HG03520 (cell line): ENCODE measurements around the gene RBM10.

Experiments used
- ATAC-seq: cut with Tn5 transposase; IDR thresholded peaks from one replicate; pipeline ENCODE4 v1.9.1; 2021; ENCODE audit warnings: mild to moderate bottlenecking, moderate library complexity; ENCODE audit not compliant: unreplicated experiment

RBM10 gene

DNA sequence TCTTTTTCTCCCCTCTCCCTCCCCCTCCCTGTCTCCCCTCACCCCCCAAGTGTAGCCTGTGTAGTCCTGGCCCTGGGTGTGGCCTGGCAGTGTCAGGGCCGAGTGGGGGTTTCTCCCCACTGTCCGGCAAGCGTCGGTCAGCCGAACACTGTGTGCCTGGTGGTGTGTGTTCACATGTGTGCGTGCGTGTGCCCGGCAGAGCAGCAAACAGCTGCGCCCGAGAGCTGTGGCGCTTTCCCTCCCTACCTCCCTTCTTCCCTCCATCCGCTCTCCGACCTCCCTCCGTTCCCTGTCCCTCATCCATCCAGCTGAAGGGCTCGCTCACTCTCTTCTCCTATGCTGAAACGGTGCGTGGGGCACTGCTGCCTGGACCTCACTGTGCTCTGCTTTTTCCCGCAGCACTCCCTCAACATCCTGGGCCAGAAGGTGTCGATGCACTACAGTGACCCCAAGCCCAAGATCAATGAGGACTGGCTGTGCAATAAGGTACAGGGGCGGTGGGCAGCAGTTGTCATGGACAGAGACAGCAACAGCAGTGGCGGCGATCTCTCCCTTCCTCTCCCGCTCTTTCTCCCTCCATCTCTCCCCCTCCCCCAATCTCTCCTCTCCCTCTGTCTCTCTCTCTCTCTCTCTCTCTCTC, 31.2 kb downstream of the RBM10 start:
- no peak for ATAC-seq

DNA sequence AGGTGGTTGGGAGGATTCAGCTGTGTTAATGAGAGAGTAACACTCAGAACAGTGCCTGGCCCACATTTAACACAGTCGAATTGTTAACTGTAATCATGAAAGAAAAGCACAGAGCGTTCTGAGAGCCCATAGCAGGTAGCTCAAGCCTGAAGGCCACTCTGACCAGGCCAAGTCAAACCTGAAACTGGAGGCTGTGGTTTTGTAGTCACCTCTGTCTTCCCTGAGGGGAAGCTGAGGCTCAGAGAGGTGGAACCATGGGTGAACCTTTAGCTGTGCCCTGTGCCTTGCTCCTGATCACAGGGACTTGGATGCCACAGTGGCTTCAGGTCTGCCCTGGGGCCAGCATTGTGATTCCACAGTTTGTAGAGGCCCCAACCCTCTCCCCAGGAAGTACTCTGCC, 32.1 kb downstream of the RBM10 start:
- no peak for ATAC-seq

DNA sequence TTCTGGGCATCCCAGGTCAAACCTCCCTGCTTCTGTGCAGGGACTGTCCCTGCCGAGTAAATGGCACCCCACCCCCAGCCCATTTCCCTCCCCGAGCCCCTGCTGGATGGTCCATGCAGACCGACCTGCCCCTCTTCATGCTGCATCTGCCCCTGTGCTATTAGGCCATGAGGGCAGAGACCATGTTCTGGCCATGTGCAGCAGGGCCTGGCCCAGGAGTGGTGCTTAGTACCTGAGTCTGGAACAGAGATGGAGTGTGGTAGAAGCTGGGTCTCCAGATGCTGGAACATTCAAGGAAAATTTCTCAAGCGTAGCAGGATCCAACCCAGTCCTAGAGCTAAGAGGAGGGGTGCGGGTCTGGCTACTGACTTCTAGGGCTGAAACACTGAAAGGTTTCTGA, 33.3 kb downstream of the RBM10 start:
- no peak for ATAC-seq

DNA sequence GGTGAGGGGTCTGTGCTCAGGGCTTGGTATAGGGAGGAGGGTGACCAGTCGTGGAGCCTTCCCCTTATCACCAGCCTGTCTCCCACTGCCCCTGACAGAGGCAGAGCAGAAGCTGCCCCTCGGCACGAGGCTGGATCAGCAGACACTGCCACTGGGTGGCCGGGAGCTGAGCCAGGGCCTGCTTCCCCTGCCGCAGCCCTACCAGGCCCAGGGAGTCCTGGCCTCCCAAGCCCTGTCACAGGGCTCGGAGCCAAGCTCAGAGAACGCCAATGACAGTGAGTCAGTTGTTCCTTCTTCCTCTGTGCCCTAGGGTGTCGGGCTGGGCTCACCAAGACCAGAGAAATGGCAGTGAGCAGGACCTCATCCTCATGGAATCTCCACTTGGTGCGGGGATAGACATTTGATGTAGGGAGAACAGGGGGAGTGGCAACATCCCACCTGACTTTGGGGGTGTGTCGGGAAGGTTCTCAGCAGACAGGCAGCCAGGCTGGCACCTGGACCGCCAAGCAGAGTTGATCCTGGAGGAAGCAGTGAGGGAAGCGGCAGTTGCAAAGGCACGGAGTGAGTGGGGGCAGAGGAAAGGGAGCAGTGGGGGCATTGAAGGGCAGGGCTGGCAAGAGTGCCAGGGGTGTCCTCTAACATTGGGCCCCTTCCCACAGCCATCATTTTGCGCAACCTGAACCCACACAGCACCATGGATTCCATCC, 34.4 kb downstream of the RBM10 start:
- ATAC-seq: no peak

DNA sequence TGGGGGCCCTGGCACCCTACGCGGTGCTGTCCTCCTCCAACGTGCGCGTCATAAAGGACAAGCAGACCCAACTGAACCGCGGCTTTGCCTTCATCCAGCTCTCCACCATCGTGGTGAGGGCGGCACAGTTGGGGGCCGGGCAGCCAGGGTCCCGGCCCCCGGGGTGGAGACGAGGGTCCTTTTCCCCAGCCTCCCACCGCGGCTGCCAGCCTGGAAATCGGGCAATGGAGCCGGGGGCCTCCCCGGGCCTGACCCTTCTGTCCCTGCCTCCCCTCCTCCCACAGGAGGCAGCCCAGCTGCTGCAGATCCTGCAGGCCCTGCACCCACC, 34.9 kb downstream of the RBM10 start:
- no peak for ATAC-seq

DNA sequence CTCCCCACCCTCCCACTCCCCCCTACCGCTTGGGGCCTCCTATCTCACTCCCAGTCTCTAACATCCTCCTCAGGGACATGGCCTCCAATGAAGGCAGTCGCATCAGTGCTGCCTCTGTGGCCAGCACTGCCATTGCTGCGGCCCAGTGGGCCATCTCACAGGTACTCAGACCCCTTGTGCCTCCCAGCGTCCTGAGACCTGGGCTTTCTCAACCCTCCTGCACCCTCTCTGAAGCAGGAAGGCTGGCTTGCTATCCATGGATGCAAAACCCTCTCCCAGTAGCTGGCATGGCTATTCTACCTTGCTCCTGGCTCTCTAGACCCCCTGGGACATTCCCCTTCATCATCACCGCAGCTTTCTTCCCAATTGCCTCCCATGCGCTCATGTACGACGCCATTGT, 35.3 kb downstream of the RBM10 start:
- no peak for ATAC-seq

DNA sequence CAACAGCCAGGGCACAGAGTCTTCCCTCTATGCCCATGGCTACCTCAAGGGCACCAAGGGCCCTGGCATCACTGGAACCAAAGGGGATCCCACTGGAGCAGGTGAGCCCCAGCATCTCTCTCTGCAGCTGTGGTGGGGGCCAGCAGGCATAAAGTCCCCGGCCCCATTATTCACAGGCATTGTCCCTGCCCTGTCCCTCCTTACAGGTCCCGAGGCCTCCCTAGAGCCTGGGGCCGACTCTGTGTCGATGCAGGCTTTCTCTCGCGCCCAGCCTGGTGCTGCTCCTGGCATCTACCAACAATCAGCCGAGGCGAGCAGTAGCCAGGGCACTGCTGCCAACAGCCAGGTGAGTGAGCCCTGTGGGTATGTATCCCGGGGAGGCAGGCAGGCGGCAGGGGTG, 36.3 kb downstream of the RBM10 start:
- no peak for ATAC-seq

DNA sequence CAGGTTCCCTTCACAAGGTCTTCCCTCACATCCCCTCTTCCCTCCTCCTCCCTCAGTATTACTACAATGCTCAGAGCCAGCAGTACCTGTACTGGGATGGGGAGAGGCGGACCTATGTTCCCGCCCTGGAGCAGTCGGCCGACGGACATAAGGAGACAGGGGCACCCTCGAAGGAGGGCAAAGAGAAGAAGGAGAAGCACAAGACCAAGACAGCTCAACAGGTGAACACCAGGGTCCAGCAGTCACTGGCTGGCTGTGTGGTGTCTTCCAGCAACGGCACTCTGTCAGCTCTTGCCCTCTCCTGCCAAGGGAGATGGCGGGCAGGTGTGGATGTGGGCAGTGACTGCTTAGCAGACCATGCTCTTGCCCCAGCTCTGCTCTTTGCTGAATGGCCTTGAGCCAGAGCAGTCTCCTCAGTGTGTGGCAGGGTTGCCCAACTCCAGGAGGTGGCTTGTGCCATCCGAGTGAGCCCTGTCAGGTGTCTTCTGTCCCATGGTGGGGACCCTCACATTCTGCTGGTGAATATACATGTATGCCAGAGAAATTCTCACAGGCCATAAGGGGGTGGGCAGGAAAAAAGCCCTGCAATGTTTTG, 37.2 kb downstream of the RBM10 start:
- ATAC-seq: no peak

DNA sequence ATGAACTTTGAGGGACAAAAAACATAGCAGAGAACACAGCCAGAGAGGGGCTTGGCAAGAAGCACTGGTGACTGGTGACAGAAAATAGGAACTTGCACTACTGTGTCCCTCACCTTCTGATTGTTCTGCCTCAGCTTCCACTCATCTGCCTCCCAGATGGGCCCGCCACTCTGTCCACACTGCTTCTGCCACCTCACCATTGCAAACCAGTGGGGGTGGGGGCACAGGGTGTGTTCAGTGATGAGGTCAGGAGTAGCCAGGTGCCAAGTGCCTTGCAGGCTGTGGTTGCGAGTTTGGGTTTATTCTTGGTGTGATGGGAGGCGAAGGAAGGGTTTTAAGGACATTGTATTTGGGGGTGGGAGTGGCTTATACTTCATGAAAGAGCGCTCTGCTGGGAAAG, 39.5 kb downstream of the RBM10 start:
- ATAC-seq: no peak

DNA sequence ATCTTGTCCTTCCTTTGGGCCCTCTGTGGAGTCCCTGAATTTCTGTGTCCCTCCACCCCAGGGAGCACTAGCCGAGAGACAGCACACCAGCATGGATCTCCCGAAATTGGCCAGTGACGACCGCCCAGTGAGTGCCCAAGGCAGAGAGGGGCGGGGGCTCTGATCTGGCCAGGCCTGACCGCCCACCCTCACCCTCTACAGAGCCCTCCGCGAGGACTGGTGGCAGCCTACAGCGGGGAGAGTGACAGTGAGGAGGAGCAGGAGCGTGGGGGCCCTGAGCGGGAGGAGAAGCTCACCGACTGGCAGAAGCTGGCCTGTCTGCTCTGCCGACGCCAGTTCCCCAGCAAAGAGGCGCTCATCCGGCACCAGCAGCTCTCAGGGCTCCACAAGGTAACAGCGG, 40.2 kb downstream of the RBM10 start:
- ATAC-seq: no peak

DNA sequence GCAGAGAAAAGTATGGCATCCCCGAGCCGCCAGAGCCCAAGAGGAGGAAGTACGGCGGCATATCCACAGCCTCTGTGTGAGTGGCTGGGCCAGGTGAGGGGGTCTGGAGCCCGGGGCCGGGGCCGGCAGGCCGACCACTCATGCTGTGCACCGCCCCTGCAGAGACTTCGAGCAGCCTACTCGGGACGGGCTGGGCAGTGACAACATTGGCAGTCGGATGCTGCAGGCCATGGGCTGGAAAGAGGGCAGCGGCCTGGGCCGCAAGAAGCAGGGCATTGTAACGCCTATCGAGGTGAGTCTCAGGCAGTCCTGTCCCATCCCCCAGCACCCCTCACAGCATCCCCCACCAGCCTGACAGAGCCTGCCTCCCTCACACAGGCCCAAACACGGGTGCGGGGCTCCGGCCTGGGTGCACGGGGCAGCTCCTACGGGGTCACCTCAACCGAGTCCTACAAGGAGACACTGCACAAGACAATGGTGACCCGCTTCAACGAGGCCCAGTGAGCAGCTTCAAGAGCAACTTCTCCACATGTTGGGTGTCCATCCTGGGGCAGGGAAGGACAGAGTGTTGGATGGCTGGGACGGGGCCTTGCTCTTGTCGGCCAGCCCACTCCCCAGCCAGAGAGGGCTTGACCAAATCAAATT, 41.2 kb downstream of the RBM10 start:
- ATAC-seq: no peak

DNA sequence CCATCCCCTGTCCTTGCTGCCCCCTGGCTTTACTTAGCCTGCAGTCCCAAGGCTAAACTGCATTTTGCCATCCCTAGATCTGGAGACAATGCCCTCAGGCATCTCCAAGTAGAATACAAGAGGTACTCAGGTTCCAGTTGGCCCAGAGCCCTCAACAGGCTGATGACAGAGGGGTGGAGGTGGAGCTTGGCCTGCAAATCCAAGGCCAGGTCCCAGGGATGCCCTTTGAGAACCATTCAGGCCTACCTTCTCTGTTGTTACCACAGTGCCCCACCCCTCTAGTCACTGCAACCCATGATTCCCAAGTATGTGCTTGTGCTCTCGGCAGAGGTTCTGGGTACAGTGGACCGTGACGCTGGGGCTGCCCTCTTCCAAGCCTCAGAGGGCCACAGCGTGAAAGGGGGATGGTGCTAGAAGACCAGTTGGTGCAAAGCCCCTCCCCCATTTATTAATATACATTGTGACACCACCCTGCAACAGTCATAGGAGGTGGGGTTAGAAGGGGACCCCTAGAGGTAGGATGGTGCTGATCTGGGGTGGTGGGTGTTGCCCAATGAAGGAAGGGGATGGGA, 42.2 kb downstream of the RBM10 start:
- no peak for ATAC-seq

DNA sequence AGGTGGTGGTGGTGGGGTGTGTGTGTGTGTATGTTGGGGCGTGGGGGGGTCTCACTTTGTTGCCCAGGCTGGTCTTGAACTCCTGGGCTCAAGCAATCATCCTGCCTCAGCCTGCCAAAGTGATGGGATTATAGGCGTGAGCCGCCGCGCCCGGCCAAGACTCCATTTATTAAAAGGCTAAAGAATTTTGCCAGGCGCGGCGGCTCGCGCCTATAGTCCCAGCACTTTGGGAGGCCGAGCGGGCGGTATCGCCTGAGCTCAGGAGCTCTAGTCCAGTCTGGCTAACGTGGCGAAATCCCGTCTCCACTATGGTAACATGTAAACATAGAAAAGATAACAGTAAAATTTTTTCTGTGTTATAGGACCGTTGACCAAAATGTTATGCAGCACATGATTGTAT, 44.9 kb downstream of the RBM10 start:
- no peak for ATAC-seq

DNA sequence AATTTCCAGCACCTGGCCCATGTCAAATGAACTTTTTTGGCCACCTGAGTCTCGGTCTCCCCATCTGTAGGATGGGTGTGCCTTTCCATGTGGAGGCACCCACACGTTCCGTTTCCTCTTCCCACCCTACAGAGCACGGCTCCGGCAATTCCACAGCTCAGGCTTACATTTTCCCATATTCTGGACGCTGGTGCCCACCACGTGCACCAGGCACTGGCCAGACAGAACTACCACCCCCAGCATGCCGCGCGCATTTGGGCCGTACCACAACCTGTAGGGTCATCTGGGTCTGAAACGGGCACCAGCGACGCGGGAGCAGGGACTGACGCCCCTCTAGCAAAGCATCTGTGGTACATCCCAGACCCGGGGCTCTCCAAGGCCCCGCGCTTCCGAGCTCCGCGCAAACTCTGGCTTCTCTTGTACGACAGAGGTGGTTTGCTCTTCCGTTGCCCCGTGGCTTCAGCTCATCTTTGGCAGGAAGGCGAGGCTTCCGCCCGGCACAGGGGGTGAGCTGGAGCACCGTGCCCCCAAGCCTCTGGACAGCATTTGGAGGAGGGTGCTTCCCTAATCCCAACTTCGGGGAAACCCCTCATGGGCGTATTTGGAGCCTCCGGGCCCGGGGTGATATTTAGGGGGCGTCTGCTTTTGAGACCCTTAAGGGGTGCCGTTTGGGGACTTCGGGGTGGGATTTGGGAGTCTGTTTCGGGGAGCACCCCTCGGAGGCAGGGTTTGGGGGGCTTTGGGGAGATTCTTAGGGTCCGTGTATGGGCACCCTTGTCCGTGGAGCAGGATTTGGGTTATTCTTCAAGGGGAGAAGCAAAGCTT, 45.6 kb downstream of the RBM10 start:
- ATAC-seq: peak; percentile 31

DNA sequence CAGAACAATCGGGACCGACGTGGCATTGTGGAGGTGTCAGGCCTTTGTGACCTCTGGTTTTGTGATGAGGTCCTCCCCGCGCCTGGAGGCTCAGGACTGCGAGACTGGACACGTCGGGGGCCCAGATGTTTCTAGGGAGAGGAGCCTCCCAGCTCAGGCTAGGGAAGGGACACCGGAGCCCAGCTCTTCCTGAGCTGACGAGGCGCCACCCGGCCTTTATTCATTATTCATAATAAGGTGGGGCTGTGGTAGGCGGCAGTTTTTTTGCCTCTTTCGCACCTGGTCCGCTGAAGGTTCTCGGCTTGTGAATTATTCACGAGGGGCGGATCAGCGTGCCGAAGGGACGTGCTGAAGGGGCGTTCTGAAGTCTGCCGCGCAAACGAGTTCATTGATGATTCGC, 46.3 kb downstream of the RBM10 start:
- no peak for ATAC-seq

DNA sequence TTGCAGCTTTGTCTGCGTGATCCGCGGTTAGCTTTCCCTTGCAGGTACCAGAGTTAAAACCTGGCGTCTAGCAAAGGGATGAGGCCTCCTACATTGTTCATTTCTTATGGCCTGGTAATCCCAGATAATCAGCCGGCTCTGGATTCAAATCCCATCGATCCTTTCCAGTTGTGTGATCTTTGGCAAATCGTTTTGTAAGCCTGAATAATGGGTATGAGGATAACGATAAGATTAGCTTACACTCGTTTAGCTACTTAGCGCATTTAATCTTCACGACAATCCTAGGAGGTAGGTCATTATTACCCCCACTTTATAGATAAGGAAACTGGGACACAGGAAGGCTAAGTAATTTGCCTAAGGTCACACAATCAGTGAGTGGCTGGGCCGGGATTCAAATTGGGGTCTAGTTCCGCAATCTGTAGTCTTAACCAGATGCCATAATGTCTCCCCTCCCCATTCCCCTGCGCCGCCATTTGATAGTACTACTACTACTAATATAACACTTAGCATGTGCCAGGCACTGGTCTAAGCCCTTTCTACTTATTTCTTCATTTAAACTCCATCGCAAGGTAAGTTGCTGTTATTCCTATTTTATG, 46.9 kb downstream of the RBM10 start:
- ATAC-seq: no peak

DNA sequence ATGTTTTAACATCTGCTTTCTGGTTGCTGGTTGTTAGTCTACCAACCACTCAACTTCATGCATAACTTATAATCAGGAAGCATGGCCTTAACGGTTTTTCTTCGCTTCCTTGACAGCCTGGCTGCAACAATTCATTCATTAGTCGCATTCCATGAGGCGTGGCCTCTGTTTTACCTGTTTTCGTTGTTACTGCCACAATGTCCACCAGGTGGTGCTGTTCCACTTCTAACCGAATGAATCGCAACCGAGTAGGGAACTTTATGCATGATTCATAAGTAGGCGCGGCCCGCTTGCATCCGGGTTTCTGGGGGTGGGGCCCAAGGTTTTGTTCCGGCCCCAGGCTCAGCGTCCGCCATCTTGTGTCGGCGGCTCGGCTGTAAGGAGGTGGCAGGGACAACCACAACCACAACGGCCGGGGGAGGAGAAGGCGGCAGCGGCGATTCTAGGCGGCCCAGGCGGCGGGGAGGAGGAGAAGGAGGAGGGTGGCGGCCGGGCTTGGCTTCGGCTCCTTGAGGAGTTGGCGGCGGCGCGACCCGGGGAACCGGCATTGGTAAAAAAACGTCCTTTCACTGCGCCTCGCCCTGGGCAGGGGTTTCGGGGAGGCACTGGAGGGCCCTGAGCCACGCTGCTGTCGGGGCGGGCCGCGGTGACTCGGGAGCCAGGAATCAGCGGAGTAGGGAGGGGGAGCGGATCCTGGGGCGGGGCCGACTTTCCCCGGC, 48.6 kb downstream of the RBM10 start, which contains the start of gene UBA1:
UBA1 (plus strand) TSS at position 355 of the 719 bp plus-strand sequence. CDS start 4,974 bp downstream, outside the sequence.
- peak; percentile 91 for ATAC-seq

DNA sequence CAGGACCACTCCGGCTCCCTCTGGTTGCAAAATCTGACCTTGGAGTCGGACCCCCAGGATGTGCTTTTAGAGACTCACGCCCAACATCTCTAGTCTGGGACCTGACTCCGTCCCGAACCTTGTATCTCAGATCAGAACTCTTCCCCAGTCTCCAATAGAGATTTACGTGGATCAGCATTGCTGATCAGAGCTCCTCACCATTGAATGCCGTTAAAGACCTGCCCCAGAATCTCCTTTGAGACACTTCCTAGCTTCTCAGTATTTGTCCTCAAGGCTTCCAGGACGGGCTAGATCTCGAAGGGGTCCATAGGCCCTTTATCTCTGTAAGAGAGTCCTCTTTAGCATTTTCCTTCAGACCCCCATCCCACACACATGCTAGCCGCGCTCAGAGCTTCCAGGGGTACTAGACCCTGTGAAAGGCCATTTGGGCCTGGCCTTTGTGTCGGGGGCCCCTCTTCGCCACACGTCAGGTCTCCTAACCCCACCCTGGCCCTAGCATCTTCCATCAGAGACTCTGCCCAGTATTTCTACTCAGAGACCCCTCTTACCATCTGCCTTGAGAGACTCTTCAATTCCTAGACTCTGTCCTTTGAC, 49.3 kb downstream of the RBM10 start:
- ATAC-seq: no peak

DNA sequence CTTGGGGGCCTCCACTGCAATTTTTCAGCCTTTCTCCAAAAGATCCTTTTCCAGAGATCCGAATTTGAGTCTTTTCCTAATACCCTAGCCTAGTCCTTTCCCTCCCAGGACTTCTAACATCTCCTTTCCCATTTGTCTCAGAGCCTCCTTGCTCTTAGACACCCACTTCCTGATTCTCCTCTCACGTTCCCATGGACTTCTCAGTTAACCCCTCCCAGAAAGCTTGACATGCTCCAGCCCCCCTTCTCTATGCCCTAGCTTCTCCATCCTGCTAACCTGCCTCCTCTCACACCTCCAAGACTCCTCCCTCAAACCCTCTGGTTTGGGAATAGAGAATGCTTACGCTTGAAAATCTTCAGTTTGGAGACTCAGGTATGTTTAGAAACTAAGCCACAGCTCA, 51.1 kb downstream of the RBM10 start:
- no peak for ATAC-seq
